Measurements from ENCODE around the gene POLE.

Gene POLE

GRCh38 chr12:132638541-132639408 lies 48.4 kb downstream of the POLE start:
- no peak overlapping the region for H3K4me3 ChIP-seq (ENCODE audit: low read length)
- no peak for DNase-seq (ENCODE audit: low read depth, low spot score)

GRCh38 chr12:132637811-132638210 lies 49.3 kb downstream of the POLE start:
- DNase-seq (ENCODE audit: low read depth, low spot score): no peak
- no peak overlapping the region for H3K4me3 ChIP-seq (ENCODE audit: low read length)

- H3K4me3 ChIP-seq (ENCODE audit: low read length): no peak overlapping the region
- DNase-seq (ENCODE audit: low read depth, low spot score): no peak
Observed at GRCh38 chr12:132635076-132635955, 51.8 kb downstream of the POLE start.

GRCh38 chr12:132634411-132634990 lies 52.6 kb downstream of the POLE start:
- H3K4me3 ChIP-seq (ENCODE audit: low read length): no peak overlapping the region
- no peak for DNase-seq (ENCODE audit: low read depth, low spot score)

- H3K4me3 ChIP-seq (ENCODE audit: low read length): no peak overlapping the region
- no peak for DNase-seq (ENCODE audit: low read depth, low spot score)
Observed at GRCh38 chr12:132633901-132634300, 53.2 kb downstream of the POLE start.

GRCh38 chr12:132633398-132633797 lies 53.7 kb downstream of the POLE start:
- no peak overlapping the region for H3K4me3 ChIP-seq (ENCODE audit: low read length)
- no peak for DNase-seq (ENCODE audit: low read depth, low spot score)

GRCh38 chr12:132632521-132633228 lies 54.5 kb downstream of the POLE start:
- H3K4me3 ChIP-seq (ENCODE audit: low read length): no peak overlapping the region
- DNase-seq (ENCODE audit: low read depth, low spot score): no peak

GRCh38 chr12:132631666-132632065 lies 55.5 kb downstream of the POLE start:
- no peak for DNase-seq (ENCODE audit: low read depth, low spot score)
- no peak overlapping the region for H3K4me3 ChIP-seq (ENCODE audit: low read length)

- no peak for DNase-seq (ENCODE audit: low read depth, low spot score)
- no peak overlapping the region for H3K4me3 ChIP-seq (ENCODE audit: low read length)
Observed at GRCh38 chr12:132630672-132631071, 56.5 kb downstream of the POLE start.

GRCh38 chr12:132629330-132629729 lies 57.8 kb downstream of the POLE start:
- H3K4me3 ChIP-seq (ENCODE audit: low read length): no peak overlapping the region
- no peak for DNase-seq (ENCODE audit: low read depth, low spot score)

GRCh38 chr12:132625731-132626430 lies 61.3 kb downstream of the POLE start:
- DNase-seq (ENCODE audit: low read depth, low spot score): no peak
- no peak overlapping the region for H3K4me3 ChIP-seq (ENCODE audit: low read length)

GRCh38 chr12:132624910-132625630 lies 62.1 kb downstream of the POLE start:
- H3K4me3 ChIP-seq (ENCODE audit: low read length): no peak overlapping the region
- no peak for DNase-seq (ENCODE audit: low read depth, low spot score)

- no peak for DNase-seq (ENCODE audit: low read depth, low spot score)
- no peak overlapping the region for H3K4me3 ChIP-seq (ENCODE audit: low read length)
Observed at GRCh38 chr12:132624186-132624855, 62.8 kb downstream of the POLE start.

- H3K4me3 ChIP-seq (ENCODE audit: low read length): no peak overlapping the region
- DNase-seq (ENCODE audit: low read depth, low spot score): no peak
Observed at GRCh38 chr12:132623072-132623869, 63.9 kb downstream of the POLE start.

- H3K4me3 ChIP-seq (ENCODE audit: low read length): no peak overlapping the region
- no peak for DNase-seq (ENCODE audit: low read depth, low spot score)
Observed at GRCh38 chr12:132622437-132623071, 64.6 kb downstream of the POLE start.

- DNase-seq (ENCODE audit: low read depth, low spot score): no peak
- H3K4me3 ChIP-seq (ENCODE audit: low read length): no peak overlapping the region
Observed at GRCh38 chr12:132621657-132622435, 65.3 kb downstream of the POLE start.
